ENCODE measurements around the gene TNS3.

DNA sequence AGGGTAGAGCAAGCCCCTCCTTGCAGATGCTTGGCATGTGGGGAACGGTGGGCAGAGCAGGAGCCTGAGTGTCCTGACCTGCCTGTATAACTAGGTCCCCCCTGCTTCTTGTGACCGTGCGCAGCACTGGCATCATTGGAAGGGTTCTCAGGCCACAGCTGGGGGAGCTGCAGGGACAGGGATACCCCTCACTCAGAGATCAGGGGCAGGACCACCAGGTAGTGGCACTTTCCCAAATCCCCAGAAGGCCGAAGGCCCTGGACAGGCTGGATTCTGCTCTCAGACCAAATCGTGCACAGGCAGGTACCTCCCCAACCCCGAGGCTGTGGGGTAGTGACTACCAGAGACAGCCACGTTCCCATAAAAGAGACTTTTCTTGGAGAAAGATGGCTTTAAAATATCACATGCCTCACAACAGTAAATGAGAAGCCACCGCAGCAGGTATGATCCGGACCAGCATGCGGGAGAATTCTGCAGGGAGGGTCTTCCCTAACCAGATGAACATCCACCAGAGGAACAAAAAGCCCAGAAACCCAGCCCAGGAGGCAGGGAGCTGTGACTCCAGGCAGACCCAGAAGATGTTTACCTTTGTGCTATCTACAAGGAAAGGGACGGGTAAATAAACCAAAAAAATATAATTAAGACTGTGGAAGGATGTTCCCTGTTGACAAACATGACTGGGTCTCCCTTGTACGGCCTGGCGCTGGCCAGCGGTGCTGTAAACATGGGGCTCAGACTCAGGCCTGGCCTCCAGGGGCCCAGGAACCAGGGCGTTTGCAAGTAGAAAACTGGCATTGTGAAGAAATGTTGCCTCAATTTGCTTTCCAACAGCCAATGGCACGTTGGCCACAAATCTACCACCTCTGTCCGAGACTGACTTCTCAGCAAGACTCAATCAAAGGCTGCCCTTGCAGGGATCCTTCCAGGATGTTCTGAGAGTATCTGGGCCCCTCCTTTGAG lies 180.0 kb downstream of the TNS3 start:
- no peak for TF ChIP-seq POLR2AphosphoS5 (IDR thresholded peaks at IDR 0.05)
- TF ChIP-seq, protein P1, sequence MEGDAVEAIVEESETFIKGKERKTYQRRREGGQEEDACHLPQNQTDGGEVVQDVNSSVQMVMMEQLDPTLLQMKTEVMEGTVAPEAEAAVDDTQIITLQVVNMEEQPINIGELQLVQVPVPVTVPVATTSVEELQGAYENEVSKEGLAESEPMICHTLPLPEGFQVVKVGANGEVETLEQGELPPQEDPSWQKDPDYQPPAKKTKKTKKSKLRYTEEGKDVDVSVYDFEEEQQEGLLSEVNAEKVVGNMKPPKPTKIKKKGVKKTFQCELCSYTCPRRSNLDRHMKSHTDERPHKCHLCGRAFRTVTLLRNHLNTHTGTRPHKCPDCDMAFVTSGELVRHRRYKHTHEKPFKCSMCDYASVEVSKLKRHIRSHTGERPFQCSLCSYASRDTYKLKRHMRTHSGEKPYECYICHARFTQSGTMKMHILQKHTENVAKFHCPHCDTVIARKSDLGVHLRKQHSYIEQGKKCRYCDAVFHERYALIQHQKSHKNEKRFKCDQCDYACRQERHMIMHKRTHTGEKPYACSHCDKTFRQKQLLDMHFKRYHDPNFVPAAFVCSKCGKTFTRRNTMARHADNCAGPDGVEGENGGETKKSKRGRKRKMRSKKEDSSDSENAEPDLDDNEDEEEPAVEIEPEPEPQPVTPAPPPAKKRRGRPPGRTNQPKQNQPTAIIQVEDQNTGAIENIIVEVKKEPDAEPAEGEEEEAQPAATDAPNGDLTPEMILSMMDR (IDR thresholded peaks at IDR 0.05 in 8 of 11, conservative IDR thresholded peaks at IDR 0.05 in 3 of 11) = no peak
- no peak for TF ChIP-seq POLR2A (IDR thresholded peaks at IDR 0.05)

Measured in spleen (tissue), 7 donors.